GM12801 (cell line): ENCODE results near the gene CARD14.

Experiments used
- CTCF ChIP-seq: IDR thresholded peaks from one replicate; pipeline ENCODE4 v1.5.1; 2011; ENCODE audit warnings: control low read depth; ENCODE audit not compliant: insufficient read length; ENCODE audit errors: extremely low read depth

CARD14 gene

DNA sequence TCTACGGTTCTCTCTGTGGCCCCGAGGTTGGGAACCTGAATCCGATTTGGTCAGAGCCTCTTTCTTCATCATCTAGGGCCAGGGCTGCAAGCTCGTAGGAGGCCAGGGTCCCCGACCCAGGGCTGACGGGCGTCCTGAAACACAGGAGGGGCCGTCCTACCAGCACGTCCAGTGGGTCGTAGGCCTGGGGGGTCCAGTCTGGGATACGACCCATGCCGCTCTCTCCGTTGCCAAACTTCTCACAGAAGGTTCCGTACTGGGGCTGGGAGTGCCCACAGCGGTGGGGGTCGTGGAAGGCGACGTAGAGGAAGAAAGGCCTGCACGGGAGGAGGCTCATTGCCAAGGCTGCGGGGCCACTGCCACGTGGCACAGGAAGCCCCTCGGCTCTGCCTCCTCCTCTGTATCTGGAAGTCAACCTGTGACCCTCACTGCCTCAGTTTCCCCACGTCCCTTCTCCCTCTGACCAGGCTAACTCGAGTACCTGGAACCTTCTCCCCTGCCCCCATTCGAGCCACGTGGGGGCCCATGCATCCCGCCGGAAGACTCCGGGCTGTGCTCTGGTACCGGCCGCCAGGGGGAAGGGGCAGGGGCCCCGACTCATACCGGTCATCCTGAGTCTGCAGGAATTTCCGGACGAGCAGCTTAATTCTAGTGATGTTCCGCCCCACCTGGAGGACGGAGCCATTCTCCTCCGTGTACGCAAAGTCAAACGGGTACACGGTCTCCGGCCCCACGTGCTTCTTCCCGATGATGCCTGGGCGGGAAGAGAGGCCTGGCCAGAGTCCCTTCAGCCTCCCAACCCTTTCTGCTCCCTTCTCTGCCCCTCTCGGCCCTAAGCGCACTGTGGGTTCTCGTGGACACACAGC, 44.4 kb downstream of the CARD14 start:
- TF ChIP-seq CTCF, result no peak

DNA sequence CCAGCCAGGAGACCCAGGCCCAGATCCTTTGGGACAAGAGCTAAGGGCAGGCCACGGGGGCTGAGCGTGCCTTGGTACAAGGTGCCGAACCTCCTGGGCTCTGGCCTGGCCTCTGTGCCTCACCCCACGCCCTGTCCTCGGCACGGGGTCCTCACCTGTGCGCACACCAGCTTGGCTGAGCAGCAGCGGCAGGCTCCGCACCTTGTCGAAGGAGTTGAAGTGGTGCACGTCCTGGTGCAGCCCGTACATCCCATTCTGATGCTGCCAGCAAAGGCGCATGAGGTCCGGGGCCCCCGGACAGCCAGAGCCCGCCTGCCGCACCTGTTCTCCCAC, 45.0 kb downstream of the CARD14 start:
- no peak for TF ChIP-seq CTCF

GRCh38 chr17:80216473-80217456, 46.9 kb downstream of the CARD14 start:
- TF ChIP-seq CTCF, result no peak

DNA sequence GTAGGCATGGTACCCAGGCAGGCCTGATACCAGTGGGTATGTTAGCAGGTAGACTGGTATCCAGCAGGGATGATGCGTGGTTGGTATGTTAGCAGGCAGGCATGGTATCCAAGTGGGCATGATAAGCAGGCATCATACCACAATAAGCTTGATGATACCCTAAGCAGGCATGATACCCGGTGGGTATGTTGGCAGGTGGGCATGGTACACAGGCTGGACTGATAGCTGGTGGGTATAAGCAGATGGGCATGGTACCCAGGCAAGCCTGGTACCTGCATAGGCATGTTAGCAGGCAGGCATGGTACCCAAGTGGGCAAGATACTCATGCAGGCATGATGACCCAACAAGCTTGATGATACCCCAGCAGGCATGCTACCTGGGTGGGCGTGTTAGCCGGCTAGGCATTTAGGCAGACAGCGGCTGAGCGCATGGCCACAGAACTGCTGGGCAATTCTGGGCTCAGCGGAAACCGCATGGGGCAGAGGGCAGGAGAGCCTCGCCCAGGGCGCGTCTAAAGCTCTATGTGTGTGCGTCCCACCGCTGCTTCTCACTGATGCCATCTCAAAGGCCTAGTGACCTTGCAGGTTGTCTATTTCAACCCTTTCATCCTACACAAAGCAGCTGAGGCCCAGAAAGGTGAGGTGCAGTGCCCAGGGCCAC, 48.0 kb downstream of the CARD14 start:
- TF ChIP-seq CTCF, result no peak

- TF ChIP-seq CTCF, result no peak
Observed at GRCh38 chr17:80218391-80218790, 48.6 kb downstream of the CARD14 start.

DNA sequence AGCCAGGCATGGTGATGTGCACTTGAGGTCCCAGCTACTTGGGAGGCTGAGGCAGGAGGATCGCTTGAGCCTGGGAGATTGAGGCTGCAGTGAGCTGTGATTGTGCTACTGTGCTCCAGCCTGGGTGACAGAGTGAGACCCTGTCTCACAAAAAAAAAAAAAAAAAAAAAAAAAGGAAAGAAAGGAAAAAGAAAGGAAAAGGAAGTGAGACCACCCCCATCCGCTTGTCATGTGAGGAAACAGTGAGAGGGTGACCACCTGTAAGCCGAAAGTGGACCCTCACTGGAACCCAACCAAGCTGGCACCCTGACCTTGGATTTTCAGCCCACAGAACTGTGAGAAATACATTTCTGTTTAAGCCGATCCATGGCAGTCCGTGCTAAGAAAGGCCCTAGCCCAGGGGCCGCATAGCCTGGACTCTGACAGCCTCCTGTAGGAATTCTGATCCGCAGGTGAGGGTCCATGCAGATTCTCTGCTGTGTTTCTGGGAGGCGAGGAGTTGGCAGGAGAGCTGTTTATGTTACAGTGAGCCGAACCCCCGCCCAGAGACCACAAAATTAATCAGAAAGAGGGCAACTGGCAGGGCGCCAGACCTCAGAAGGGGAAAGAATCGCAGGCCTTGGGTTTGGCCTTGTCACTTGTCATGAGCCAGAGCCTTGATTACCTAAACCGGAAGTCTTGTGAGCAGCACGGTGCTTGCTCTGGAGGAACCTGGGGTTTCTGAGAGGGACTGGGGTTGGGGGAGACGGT, 49.4 kb downstream of the CARD14 start:
- no peak for TF ChIP-seq CTCF

DNA sequence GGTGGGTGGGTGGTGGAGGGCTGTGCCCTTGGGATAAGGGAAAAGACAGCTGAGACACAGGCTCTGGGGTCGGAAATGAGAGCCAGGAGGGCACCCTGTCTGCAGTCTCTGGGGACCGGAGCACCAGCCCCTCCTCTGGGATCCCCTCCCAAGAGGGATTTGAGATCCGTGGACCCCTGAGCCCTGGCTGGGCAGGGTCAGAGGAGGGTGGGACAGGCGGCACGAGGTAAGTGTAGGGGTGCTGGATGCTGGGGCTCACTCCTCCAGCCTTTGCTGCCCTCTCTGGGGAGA, 49.9 kb downstream of the CARD14 start:
- TF ChIP-seq CTCF, result no peak
